WI38 (cell line): Measurements from ENCODE around the gene FRMD4B.

Experiments used
- H3K4me3 ChIP-seq: 2 replicates; pipeline ENCODE4 v1.5.1; 2011; ENCODE audit warnings: low read depth, mild to moderate bottlenecking, control low read depth, low read length
- TF ChIP-seq, protein P1 (sequence below): IDR thresholded peaks from 2 replicates; pipeline ENCODE4 v1.5.1; 2012; ENCODE audit warnings: low read depth, mild to moderate bottlenecking, control low read depth, low read length

Gene FRMD4B

DNA sequence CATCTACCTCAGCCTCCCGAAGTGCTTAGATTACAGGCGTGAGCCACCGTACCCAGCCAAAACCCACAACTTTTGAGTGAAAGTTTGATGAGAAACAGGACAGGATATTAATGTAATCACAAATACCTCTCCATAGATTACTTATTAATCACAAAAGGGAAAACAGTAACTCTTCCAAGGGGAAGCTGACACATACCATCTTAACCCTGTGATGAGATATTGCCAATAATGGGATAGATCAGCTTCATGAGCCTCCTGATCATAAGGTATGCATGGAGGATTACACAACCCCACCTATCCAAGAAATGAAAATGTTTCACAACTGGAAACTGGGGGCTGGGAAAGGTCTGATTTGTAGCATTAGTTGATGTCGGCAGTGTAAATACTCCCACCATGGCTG is 131.5 kb downstream of the FRMD4B start:
- no peak overlapping the region for H3K4me3 ChIP-seq
- TF ChIP-seq, protein P1, sequence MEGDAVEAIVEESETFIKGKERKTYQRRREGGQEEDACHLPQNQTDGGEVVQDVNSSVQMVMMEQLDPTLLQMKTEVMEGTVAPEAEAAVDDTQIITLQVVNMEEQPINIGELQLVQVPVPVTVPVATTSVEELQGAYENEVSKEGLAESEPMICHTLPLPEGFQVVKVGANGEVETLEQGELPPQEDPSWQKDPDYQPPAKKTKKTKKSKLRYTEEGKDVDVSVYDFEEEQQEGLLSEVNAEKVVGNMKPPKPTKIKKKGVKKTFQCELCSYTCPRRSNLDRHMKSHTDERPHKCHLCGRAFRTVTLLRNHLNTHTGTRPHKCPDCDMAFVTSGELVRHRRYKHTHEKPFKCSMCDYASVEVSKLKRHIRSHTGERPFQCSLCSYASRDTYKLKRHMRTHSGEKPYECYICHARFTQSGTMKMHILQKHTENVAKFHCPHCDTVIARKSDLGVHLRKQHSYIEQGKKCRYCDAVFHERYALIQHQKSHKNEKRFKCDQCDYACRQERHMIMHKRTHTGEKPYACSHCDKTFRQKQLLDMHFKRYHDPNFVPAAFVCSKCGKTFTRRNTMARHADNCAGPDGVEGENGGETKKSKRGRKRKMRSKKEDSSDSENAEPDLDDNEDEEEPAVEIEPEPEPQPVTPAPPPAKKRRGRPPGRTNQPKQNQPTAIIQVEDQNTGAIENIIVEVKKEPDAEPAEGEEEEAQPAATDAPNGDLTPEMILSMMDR = no peak

DNA sequence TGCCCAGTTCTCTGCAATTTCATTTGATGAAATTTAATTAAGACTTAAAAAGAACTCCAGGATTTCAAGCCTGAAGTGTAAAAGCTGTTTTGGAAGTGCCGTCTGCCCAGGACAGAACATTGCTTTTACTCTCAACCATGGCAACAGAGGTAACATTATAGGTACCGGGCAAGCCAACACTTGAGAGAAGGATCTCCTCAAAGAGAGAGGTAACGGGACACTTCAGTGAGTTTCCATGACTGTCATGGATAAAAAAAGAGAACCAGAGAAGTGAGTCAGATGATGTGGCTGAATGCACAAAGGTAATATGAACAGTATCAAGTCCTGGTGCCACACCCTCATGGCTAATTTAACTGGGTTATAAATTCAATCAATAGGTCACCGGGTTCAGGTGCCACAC is 133.3 kb downstream of the FRMD4B start:
- no peak overlapping the region for H3K4me3 ChIP-seq
- TF ChIP-seq, protein P1 = no peak

DNA sequence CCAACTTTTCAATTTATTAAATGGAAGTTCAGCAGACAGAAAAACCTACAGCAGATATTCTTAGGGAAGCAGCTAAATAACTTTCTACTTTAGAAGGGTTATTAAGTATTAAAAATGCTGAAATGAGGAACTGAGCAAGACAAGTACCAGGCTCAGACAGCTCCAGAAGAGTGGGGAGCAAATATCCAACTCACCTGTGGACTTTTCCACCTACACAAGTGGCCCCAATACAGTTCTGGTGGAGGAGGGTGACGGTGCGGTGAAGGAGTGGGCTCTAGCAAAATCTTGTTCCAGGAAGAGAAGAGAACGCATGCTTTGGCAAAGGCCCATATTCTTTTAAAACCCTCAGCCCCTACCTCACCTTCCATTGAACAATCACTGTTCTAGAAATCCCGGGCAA is 133.7 kb downstream of the FRMD4B start:
- TF ChIP-seq, protein P1 = no peak
- H3K4me3 ChIP-seq = no peak overlapping the region

DNA sequence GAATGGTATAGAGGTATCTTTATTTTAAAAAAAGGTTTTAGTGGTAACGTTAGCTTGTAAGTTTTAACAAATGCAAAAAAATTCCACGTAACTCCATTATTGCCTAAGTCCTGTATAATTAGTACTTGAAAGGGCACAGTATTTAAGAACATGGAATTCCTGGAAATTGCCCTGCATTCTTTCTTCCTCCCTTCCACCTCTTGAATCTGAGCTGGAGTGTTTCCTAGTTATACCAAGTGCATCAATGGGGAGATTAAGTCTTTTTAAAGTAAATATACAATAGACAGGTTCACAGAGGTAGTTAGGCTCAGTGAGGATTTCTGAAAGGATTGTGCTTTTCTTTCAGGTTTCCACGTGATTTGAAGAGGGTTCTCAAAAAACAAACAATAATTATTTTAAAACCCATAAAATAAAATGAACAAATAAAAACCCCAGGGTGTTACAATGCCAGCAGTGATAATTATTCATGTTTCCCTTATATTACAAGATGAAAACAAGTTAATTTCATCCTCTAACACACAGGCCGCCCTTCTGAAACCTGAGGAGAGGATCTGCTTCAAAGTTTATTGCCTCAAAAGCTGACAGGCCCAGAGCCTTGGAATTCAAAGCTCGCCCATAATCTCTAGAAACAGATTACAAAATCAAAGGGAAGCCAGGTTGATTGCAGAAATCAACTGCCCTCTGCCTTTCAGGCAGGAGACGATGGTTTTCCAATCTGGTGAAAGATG is 134.6 kb downstream of the FRMD4B start:
- H3K4me3 ChIP-seq = no peak overlapping the region
- TF ChIP-seq, protein P1 = no peak

DNA sequence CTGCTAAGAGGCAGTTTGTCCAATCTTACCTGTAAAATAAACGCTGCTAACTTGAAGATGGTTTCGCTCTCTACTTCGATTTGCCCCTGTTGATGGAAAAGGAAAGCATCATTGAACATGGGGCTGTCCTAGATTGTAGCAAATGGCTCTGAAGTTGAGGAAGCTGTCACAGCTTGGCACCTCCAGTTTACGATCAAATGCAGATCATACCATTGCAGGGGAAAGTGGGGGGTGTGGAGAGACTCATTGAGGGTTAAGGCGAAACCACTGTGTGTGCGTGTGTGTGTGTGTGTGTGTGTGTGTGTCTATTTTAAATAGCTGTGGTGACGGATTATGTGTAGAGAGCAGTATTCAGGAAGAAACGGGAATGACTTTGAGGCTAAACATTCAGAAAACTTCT is 135.9 kb downstream of the FRMD4B start:
- no peak overlapping the region for H3K4me3 ChIP-seq
- TF ChIP-seq, protein P1 = no peak

DNA sequence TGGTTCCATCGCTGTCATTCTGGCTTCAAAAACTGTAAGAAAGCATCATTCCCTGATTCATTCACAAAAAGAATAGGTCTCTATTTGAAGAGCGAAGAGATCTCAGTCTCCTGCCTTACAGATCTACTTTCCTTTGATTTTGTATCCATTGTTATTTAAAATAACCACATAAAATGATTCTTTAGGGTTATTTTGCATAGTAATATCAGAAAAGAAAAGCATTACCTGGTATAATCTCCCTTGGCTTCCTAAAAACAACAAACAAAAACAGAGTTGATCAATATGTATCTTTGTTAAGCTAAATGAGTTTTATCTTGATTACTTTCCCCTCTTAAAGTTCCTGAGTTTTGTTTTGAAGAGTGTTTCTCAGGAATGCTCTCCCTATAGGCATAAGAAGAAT is 136.9 kb downstream of the FRMD4B start:
- TF ChIP-seq, protein P1 = no peak
- no peak overlapping the region for H3K4me3 ChIP-seq

DNA sequence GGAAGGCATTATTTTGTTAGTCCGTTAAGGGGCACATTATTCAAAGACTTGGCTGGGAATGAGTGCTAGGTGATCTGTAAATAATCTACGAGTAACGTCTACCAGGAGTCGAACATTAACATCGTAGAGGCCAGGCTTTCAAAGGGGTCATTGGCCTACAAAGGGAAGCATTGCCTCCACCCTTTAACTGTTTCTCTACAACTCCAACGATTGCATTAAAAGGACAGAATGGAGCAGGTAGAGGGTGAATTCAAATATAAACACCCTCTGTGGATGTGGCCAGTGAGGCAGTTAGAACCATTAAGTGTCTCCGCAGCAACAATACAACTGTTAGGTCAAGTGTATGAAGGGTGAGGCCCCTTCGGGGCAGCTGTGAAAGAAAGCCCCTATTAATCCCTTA is 137.5 kb downstream of the FRMD4B start:
- TF ChIP-seq, protein P1 = no peak
- H3K4me3 ChIP-seq = no peak overlapping the region
